Stimulated activated effector memory CD8-positive, alpha-beta T cell treated with anti-CD3 and anti-CD28 coated beads, Interleukin-12 subunit alpha, Interleukin-12 subunit beta, amount 100 ng/mL, for 72 hours (primary cell): ENCODE measurements around the gene COL13A1.

ENCODE experiments used
- ATAC-seq: fragments of 150-1000 bp; cut with Tn5 transposase; 2 replicates; pipeline ENCODE4 v1.10.0; 2021
- DNase-seq, 2 donors: peaks; one replicate each; pipeline ENCODE4 v3.0.0; 2021 to 2022; ENCODE audit warnings: low spot score in 2 of 2
- H3K27ac Mint-ChIP-seq: one replicate; pipeline ENCODE4 v1.8.0; 2022; ENCODE audit warnings: mild to moderate bottlenecking, mixed read lengths
- H3K36me3 Mint-ChIP-seq: one replicate; pipeline ENCODE4 v1.8.0; 2022; ENCODE audit warnings: mild to moderate bottlenecking, mixed read lengths
- H3K4me1 Mint-ChIP-seq: one replicate; pipeline ENCODE4 v1.8.0; 2022; ENCODE audit warnings: mixed read lengths
- H3K4me3 Mint-ChIP-seq: one replicate; pipeline ENCODE4 v1.8.0; 2022; ENCODE audit warnings: mild to moderate bottlenecking, mixed read lengths
- H3K9me3 Mint-ChIP-seq: one replicate; pipeline ENCODE4 v1.8.0; 2022; ENCODE audit warnings: mixed read lengths

Gene COL13A1

GRCh38 chr10:69872323-69872722, 70.6 kb downstream of the COL13A1 start:
- Mint-ChIP-seq H3K4me1 (no peaks in the 10 kb centered on the region), H3K4me3 (no peak overlapping the region), H3K27ac (no peak overlapping the region), H3K9me3 (no peaks in the 10 kb centered on the region), H3K36me3 (no peaks in the 10 kb centered on the region)
- DNase-seq (no peak), ATAC-seq (no peak)

GRCh38 chr10:69873135-69873639, 71.5 kb downstream of the COL13A1 start:
- no peak overlapping the region for H3K27ac Mint-ChIP-seq
- no peak overlapping the region for H3K4me3 Mint-ChIP-seq
- no peaks in the 10 kb centered on the region for H3K9me3 Mint-ChIP-seq

GRCh38 chr10:69874449-69874848, 72.7 kb downstream of the COL13A1 start:
- no peak overlapping the region for H3K4me3 Mint-ChIP-seq
- ATAC-seq = no peak
- H3K9me3 Mint-ChIP-seq = no peaks in the 10 kb centered on the region
- H3K36me3 Mint-ChIP-seq = no peaks in the 10 kb centered on the region
- H3K27ac Mint-ChIP-seq = no peak overlapping the region
- no peaks in the 10 kb centered on the region for H3K4me1 Mint-ChIP-seq
- no peak for DNase-seq

More at GRCh38 chr10:69873135-69873639, 71.5 kb downstream of the COL13A1 start:
- no peak for DNase-seq
- Mint-ChIP-seq H3K36me3 (no peaks in the 10 kb centered on the region), H3K4me1 (no peaks in the 10 kb centered on the region)
- no peak for ATAC-seq

- Mint-ChIP-seq H3K9me3 (no peaks in the 10 kb centered on the region), H3K36me3 (no peaks in the 10 kb centered on the region), H3K27ac (no peak overlapping the region), H3K4me1 (no peaks in the 10 kb centered on the region), H3K4me3 (no peak overlapping the region)
- ATAC-seq (no peak), DNase-seq (no peak)
These were observed 74.2 kb downstream of the COL13A1 start for GRCh38 chr10:69875856-69876255.

GRCh38 chr10:69876286-69876685, 74.6 kb downstream of the COL13A1 start:
- no peaks in the 10 kb centered on the region for H3K9me3 Mint-ChIP-seq
- DNase-seq (no peak), ATAC-seq (no peak)
- H3K36me3 Mint-ChIP-seq = no peaks in the 10 kb centered on the region
- H3K27ac Mint-ChIP-seq = no peak overlapping the region
- H3K4me3 Mint-ChIP-seq = no peak overlapping the region
- no peaks in the 10 kb centered on the region for H3K4me1 Mint-ChIP-seq

- no peak overlapping the region for H3K27ac Mint-ChIP-seq
- H3K9me3 Mint-ChIP-seq = no peaks in the 10 kb centered on the region
- no peak overlapping the region for H3K4me3 Mint-ChIP-seq
- no peaks in the 10 kb centered on the region for H3K4me1 Mint-ChIP-seq
- H3K36me3 Mint-ChIP-seq = no peaks in the 10 kb centered on the region
- ATAC-seq (no peak), DNase-seq (no peak)
These were observed 75.2 kb downstream of the COL13A1 start for GRCh38 chr10:69876931-69877330.

- no peak overlapping the region for H3K4me3 Mint-ChIP-seq
- ATAC-seq = no peak
- H3K4me1 Mint-ChIP-seq = no peaks in the 10 kb centered on the region
- no peak overlapping the region for H3K27ac Mint-ChIP-seq
- no peak for DNase-seq
- H3K9me3 Mint-ChIP-seq = no peaks in the 10 kb centered on the region
- no peaks in the 10 kb centered on the region for H3K36me3 Mint-ChIP-seq
These were observed 76.3 kb downstream of the COL13A1 start for GRCh38 chr10:69878038-69878437.

GRCh38 chr10:69878951-69879350, 77.2 kb downstream of the COL13A1 start:
- H3K9me3 Mint-ChIP-seq = no peaks in the 10 kb centered on the region
- no peaks in the 10 kb centered on the region for H3K36me3 Mint-ChIP-seq
- no peak overlapping the region for H3K27ac Mint-ChIP-seq
- ATAC-seq (no peak), DNase-seq (no peak)
- H3K4me1 Mint-ChIP-seq = no peaks in the 10 kb centered on the region
- H3K4me3 Mint-ChIP-seq = no peak overlapping the region

- H3K9me3 Mint-ChIP-seq = no peaks in the 10 kb centered on the region
- H3K4me1 Mint-ChIP-seq = no peaks in the 10 kb centered on the region
- DNase-seq (no peak), ATAC-seq (no peak)
- H3K4me3 Mint-ChIP-seq = no peak overlapping the region
- H3K36me3 Mint-ChIP-seq = no peaks in the 10 kb centered on the region
- H3K27ac Mint-ChIP-seq = no peak overlapping the region
These were observed 78.0 kb downstream of the COL13A1 start for GRCh38 chr10:69879634-69880257.

GRCh38 chr10:69880301-69881081, 78.8 kb downstream of the COL13A1 start:
- Mint-ChIP-seq H3K4me1 (no peaks in the 10 kb centered on the region), H3K4me3 (no peak overlapping the region), H3K36me3 (no peaks in the 10 kb centered on the region), H3K27ac (no peak overlapping the region), H3K9me3 (no peaks in the 10 kb centered on the region)
- no peak for DNase-seq
- ATAC-seq = no peak

GRCh38 chr10:69881202-69881601, 79.5 kb downstream of the COL13A1 start:
- H3K4me3 Mint-ChIP-seq = no peak overlapping the region
- H3K36me3 Mint-ChIP-seq = no peaks in the 10 kb centered on the region
- H3K9me3 Mint-ChIP-seq = no peaks in the 10 kb centered on the region
- DNase-seq (no peak), ATAC-seq (no peak)
- H3K27ac Mint-ChIP-seq = no peak overlapping the region
- H3K4me1 Mint-ChIP-seq = no peaks in the 10 kb centered on the region

- no peak for DNase-seq
These were observed 81.8 kb downstream of the COL13A1 start for GRCh38 chr10:69883310-69884023.

GRCh38 chr10:69884024-69884367, 82.3 kb downstream of the COL13A1 start:
- Mint-ChIP-seq H3K4me1 (no peaks in the 10 kb centered on the region), H3K36me3 (no peaks in the 10 kb centered on the region), H3K27ac (no peak overlapping the region), H3K9me3 (no peaks in the 10 kb centered on the region), H3K4me3 (no peak overlapping the region)
- no peak for DNase-seq
- no peak for ATAC-seq

More at GRCh38 chr10:69883310-69884023, 81.8 kb downstream of the COL13A1 start:
- H3K4me3 Mint-ChIP-seq = no peak overlapping the region
- H3K36me3 Mint-ChIP-seq = no peaks in the 10 kb centered on the region
- no peaks in the 10 kb centered on the region for H3K9me3 Mint-ChIP-seq
- no peak for ATAC-seq
- H3K4me1 Mint-ChIP-seq = no peaks in the 10 kb centered on the region
- no peak overlapping the region for H3K27ac Mint-ChIP-seq

GRCh38 chr10:69884686-69885085, 83.0 kb downstream of the COL13A1 start:
- H3K4me1 Mint-ChIP-seq = no peaks in the 10 kb centered on the region
- no peaks in the 10 kb centered on the region for H3K9me3 Mint-ChIP-seq
- H3K36me3 Mint-ChIP-seq = no peaks in the 10 kb centered on the region
- DNase-seq (no peak), ATAC-seq (no peak)
- no peak overlapping the region for H3K27ac Mint-ChIP-seq
- no peak overlapping the region for H3K4me3 Mint-ChIP-seq

GRCh38 chr10:69885379-69886013, 83.8 kb downstream of the COL13A1 start:
- H3K4me3 Mint-ChIP-seq = no peak overlapping the region
- no peaks in the 10 kb centered on the region for H3K4me1 Mint-ChIP-seq
- no peaks in the 10 kb centered on the region for H3K36me3 Mint-ChIP-seq
- H3K9me3 Mint-ChIP-seq = no peaks in the 10 kb centered on the region
- H3K27ac Mint-ChIP-seq = no peak overlapping the region
- DNase-seq = no peak
- no peak for ATAC-seq
